HG03469 (cell line): Measurements from ENCODE around the gene ENPEP.
A peak's percentile ranks its signal among the peaks of the same experiment; 100 is the strongest.
"Not testable (repeated sequence)": the region's sequence is repeated elsewhere in the genome, so short reads cannot be mapped to it uniquely, and the experiment has no call there.

Experiments used
- ATAC-seq: cut with Tn5 transposase; IDR thresholded peaks from one replicate; pipeline ENCODE4 v1.9.1; 2021; ENCODE audit warnings: mild to moderate bottlenecking, moderate library complexity, moderate number of reproducible peaks; ENCODE audit not compliant: unreplicated experiment

The ENPEP gene

DNA sequence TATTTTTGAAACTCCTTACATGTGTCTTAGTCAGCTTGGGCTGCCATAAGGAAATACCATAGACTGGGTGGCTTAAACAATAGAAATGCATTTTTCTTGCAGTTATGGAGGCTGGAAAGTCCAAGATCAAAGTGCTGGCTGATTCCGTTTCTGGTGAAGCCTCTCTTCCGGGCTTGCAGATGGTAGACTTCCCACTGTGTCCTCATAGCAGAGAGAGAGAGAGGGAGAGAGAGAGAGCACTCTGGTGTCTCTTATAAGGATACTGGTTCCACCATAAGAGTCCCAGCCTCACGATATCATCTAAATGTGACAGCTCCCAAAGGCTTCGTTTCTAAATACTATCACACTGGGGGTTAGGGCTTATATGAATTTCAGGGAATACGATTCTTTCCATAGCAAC is 39.7 kb downstream of the ENPEP start:
- ATAC-seq, result no peak

- peak; percentile 70 for ATAC-seq
These were observed 40.4 kb downstream of the ENPEP start for GRCh38 chr4:110516106-110516922.

GRCh38 chr4:110518889-110519490 is 43.0 kb downstream of the ENPEP start:
- ATAC-seq, result no peak

DNA sequence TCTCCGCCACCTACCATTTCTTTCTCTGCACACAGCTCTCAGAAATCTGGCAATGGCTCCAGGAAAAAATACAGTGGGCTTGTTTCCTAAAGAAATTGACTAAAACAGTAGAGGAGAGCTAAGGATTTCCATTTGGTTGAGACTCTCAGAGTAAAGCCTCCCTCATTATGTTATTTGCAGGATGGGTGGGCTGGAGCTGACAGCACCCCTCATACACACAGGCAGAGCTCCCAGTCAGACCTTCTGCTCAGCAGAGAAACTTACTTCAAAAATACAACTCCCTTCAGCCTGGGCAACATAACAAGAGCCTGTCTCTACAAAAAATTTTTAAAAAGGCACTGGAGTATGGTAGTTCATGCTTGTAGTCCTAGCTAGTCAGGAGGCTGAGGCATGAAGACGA is 44.9 kb downstream of the ENPEP start:
- ATAC-seq, result no peak

- no peak for ATAC-seq
These were observed 50.6 kb downstream of the ENPEP start for GRCh38 chr4:110526589-110526988.

- ATAC-seq, result no peak
These were observed 51.2 kb downstream of the ENPEP start for GRCh38 chr4:110527156-110527555.

- ATAC-seq, result no peak
These were observed 57.1 kb downstream of the ENPEP start for GRCh38 chr4:110532901-110533589.

DNA sequence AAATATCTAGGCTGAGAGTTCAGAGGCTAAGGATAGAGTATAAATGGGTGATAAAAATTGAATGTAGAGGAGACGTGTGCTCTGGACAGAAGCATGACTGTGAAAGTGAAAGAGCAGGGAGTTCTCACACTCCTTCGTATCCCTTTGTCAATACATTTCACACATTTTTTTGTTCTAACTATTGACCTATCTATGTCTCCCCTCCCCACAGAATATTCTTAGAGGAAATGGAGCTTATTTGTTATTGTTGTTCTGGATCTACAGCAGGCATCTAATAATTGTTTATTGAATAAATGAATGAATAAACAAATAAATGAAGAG is 57.6 kb downstream of the ENPEP start:
- no peak for ATAC-seq

DNA sequence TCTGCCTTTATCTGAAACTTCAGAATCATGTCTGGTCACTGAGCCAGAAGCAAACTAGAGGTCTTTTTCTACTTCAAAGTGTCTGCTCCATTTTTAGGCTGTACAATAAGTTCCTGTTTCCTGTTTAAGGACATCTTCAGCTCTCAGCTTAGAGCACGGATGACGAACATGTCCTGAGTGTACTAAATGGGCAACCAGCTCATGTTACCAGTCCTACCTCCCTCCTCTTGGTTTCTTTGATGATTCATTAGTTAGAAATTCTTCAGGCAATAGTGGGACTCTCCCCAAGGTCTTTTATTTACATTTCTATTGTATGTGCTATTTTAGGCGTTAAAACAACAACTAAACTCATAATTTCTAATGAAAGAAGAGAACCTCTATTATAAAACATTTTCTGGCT is 58.0 kb downstream of the ENPEP start:
- no peak for ATAC-seq

DNA sequence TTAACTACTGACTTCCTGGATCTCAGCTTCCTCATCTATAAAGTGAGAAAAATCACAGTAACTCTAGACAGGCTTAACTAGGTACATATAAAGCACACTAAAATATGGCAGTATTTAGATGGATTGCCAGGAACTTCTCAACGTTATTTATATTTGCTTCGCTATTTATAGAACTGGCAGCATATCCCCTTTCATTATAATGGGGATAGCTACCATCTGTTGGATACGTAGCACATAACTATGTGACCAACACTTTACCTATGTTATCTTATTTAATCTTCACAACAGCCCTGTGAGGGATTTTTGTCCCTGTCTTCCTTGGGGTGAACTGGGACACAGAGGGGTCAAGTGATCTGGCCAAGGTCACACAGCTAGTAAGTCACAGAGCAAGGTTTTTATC is 64.6 kb downstream of the ENPEP start:
- ATAC-seq, result no peak

DNA sequence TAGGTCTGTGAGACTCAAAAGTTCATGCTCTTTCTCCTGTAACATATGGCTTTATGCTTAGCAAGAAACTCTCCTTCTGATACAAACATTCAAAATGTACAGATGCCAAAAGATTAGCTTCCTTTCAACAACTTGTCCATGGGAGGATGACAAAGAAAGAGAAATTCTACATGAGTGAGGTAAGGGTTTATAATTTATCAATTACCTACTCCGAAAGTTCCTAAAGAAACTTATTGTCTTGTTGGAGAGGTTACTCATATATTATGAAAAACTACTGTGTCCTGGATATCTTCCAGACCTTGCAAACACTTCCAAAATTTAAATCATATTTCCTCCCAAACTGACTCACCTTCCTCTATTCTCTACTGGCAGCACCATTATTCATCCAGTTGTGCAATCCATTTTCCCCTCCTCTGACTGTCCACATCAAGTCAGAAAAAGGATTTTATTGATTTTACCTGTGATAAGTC is 65.1 kb downstream of the ENPEP start:
- no peak for ATAC-seq

- no peak for ATAC-seq
These were observed 67.6 kb downstream of the ENPEP start for GRCh38 chr4:110543577-110543976.

GRCh38 chr4:110544594-110544993 is 68.6 kb downstream of the ENPEP start:
- no peak for ATAC-seq

GRCh38 chr4:110550260-110550659 is 74.3 kb downstream of the ENPEP start:
- ATAC-seq, result no peak

GRCh38 chr4:110553197-110553596 is 77.2 kb downstream of the ENPEP start:
- no peak for ATAC-seq

DNA sequence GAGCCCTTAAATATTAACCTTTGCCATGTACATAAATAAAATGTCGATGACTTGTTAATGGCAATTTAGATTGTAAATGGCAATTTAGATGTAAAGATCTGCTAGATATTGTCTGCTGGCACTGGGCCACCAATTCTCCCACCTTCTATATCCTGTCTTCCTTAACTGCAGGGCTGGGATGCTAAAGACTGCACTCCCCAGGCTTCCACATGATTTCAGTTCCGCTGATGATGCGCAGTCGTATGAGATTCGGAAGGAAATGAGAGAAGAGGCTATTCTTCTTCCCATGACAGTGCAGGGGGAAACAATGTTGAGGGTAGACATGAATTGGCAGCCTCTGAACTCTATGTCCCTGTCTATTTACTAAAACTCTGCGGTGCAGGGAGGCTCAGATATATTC is 91.3 kb downstream of the ENPEP start:
- ATAC-seq, result no peak

DNA sequence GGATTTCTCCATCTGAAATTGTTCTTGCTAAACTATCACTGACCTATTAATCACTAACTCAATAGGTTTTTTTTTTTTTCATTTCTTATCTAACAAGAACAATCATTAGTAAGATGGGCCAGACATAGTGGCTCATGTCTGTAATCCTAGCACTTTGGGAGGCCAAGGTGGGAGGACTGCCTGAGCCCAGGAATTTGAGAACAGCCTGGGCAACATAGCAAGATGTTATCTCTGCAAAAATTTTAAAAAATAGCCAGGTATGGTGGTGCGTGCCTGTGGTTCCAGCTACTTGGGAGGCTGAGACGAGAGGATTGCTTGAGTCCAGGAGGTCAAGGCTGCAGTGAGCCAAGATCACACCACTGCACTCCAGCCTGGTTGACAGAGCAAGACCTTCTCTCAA is 100.7 kb downstream of the ENPEP start:
- ATAC-seq, result not testable (repeated sequence)

- no peak for ATAC-seq
These were observed 110.3 kb downstream of the ENPEP start for GRCh38 chr4:110586131-110586850.

GRCh38 chr4:110587666-110588285 is 111.8 kb downstream of the ENPEP start:
- no peak for ATAC-seq

DNA sequence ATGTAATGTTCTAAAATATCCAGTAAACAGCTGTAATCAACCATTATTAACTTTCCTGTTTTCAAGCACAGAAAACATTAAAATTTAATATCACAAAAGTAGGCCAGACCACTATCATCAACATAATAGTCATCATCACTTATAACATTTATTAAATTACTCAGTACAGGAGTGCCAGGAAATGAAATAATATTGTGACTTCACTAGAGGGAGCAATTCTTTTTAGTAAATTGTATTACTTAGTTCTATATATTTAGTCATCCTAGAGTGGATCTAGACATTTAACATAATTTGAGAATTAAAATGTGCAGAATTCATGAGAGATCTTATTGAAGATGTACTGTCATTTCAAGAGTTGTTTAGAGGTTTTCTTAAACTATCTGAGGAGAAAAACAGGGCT is 113.3 kb downstream of the ENPEP start:
- no peak for ATAC-seq

DNA sequence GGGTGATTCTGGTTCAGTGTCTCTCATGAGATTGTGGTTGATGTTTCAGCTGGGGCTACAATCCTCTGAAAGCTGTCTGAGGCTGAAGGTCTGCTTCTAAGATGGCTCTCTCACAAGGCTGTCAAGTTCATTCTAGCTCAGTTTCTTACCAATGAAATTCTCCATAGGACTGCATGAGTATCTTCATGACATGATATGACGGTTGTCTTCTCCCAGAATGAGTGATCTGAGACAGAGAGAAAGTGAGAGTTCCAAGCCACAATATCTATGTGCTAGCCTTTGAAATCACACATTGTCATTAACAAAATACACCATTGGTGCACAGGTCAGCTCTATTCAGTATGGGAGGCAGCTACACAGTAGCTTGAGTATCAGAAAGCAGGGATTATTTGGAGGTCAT is 119.6 kb downstream of the ENPEP start:
- ATAC-seq, result peak; percentile 50
